Effector CD8-positive, alpha-beta T cell (primary cell): ENCODE data around the gene DVL2.

ENCODE experiments used
- DNase-seq: peaks from one replicate; lab custom pipeline; 2025; lab: John Stamatoyannopoulos, UW
- total RNA-seq, 4 experiments: gene quantifications; one replicate each; lab custom pipeline; 2026; lab: John Stamatoyannopoulos, UW

DVL2 gene
- 79.3 to 91.6 (median 84.9) reads per million in 4 experiments for total RNA-seq

- DNase-seq, result peak; percentile 90
Observed at GRCh38 chr17:7234083-7234951, at the start of gene DVL2. DVL2 (minus strand) TSS chr17:7234517; CDS start chr17:7234262, 255 bp downstream.

- DNase-seq, result no peak
Observed at GRCh38 chr17:7283471-7284216, 49.3 kb upstream of the DVL2 start.

GRCh38 chr17:7282752-7283321 lies 48.5 kb upstream of the DVL2 start:
- no peak for DNase-seq

GRCh38 chr17:7281953-7282751 lies 47.8 kb upstream of the DVL2 start:
- DNase-seq, result no peak

- DNase-seq, result peak; percentile 81
Observed at GRCh38 chr17:7281074-7281952, 47.0 kb upstream of the DVL2 start, which contains the start of gene SLC2A4. SLC2A4 (plus strand) TSS chr17:7281718; CDS start chr17:7281935, 217 bp downstream.

GRCh38 chr17:7280519-7281073 lies 46.3 kb upstream of the DVL2 start:
- peak; percentile 75 for DNase-seq

- no peak for DNase-seq
Observed at GRCh38 chr17:7279448-7279847, 45.1 kb upstream of the DVL2 start.

- no peak for DNase-seq
Observed at GRCh38 chr17:7266784-7267183, 32.5 kb upstream of the DVL2 start.

- DNase-seq, result no peak
Observed at GRCh38 chr17:7263801-7264078, 29.4 kb upstream of the DVL2 start.

- no peak for DNase-seq
Observed at GRCh38 chr17:7262935-7263800, 28.9 kb upstream of the DVL2 start.

- no peak for DNase-seq
Observed at GRCh38 chr17:7262192-7262934, 28.0 kb upstream of the DVL2 start, which contains the start of gene CLDN7. CLDN7 (minus strand) TSS chr17:7262478; CDS start chr17:7262043, 435 bp downstream.

GRCh38 chr17:7261379-7262191 lies 27.3 kb upstream of the DVL2 start:
- DNase-seq, result no peak

- DNase-seq, result peak; percentile 33
Observed at GRCh38 chr17:7260651-7261378, 26.5 kb upstream of the DVL2 start.

GRCh38 chr17:7260151-7260550 lies 25.8 kb upstream of the DVL2 start:
- no peak for DNase-seq

- no peak for DNase-seq
Observed at GRCh38 chr17:7259555-7259889, 25.2 kb upstream of the DVL2 start.

- no peak for DNase-seq
Observed at GRCh38 chr17:7258731-7259554, 24.6 kb upstream of the DVL2 start.
